SK-N-MC (cell line): ENCODE results near the gene DISC1.

Experiments used
- DNase-seq: peaks from one replicate; pipeline ENCODE4 v3.0.0-alpha.2; 2011; ENCODE audit warnings: low read depth, low spot score
- H3K27ac ChIP-seq: fragments of 200-600 bp; sonication (generic); 2 replicates; pipeline ENCODE4 v1.5.1; 2016; ENCODE audit warnings: mixed run types
- H3K36me3 ChIP-seq: fragments of 200-600 bp; sonication (generic); 2 replicates; pipeline ENCODE4 v1.6.1; 2017; ENCODE audit warnings: antibody characterized with exemption, low read length, mixed read lengths; ENCODE audit not compliant: insufficient read depth
- H3K4me3 ChIP-seq: fragments of 200-600 bp; sonication (generic); 2 replicates; pipeline ENCODE4 v1.5.1; 2016
- H3K9ac ChIP-seq: fragments of 200-600 bp; sonication (generic); 2 replicates; pipeline ENCODE4 v1.8.0; 2017; ENCODE audit warnings: mixed run types, mixed read lengths; ENCODE audit not compliant: insufficient read length
- H3K9me3 ChIP-seq: fragments of 200-600 bp; sonication (generic); 2 replicates; pipeline ENCODE4 v1.6.1; 2017; ENCODE audit warnings: low read depth, mild to moderate bottlenecking, antibody characterized with exemption, low read length, moderate library complexity, mixed read lengths
- EZH2 ChIP-seq: fragments of 200-600 bp; sonication (generic); IDR thresholded peaks from one replicate; pipeline ENCODE4 v1.6.1; 2017; ENCODE audit warnings: antibody characterized with exemption
- FOXP2 ChIP-seq: optimal IDR thresholded peaks from 2 replicates; pipeline ENCODE3; 2011; ENCODE audit warnings: mild to moderate bottlenecking, moderate library complexity; ENCODE audit not compliant: insufficient read depth; ENCODE audit errors: extremely low read length, control extremely low read depth
- POLR2AphosphoS5 ChIP-seq: IDR thresholded peaks from 2 replicates; pipeline ENCODE4 v1.6.1; 2012; ENCODE audit warnings: mild to moderate bottlenecking, low read depth, low read length, borderline replicate concordance

The DISC1 gene

GRCh38 chr1:231626535-231626950 lies at the start of gene DISC1:
TSS of gene DISC1 (plus strand) at chr1:231626790. CDS start at chr1:231626868, 78 bp downstream.
- DNase-seq = no peak

GRCh38 chr1:231576804-231577718 lies 49.5 kb upstream of the DISC1 start:
- no peak overlapping the region for H3K9ac ChIP-seq
- H3K36me3 ChIP-seq = no peaks in the 10 kb centered on the region
- H3K9me3 ChIP-seq = no peaks in the 10 kb centered on the region
- no peak for DNase-seq
- H3K4me3 ChIP-seq = no peak overlapping the region
- no peak overlapping the region for H3K27ac ChIP-seq
- TF ChIP-seq FOXP2 (no peak), EZH2 (no peak), POLR2AphosphoS5 (no peak)

More at GRCh38 chr1:231626535-231626950, at the start of gene DISC1:
- Histone ChIP-seq H3K9ac (peak within 1 kb of the TSS; percentile 64), H3K4me3 (peak within 1 kb of the TSS; percentile 77), H3K27ac (no peak within 1 kb of the TSS), H3K36me3 (no peaks in the 10 kb centered on the region), H3K9me3 (no peaks in the 10 kb centered on the region)
- TF ChIP-seq POLR2AphosphoS5 (peak; percentile 50), FOXP2 (no peak), EZH2 (no peak)

- no peaks in the 10 kb centered on the region for H3K9me3 ChIP-seq
- H3K36me3 ChIP-seq = no peaks in the 10 kb centered on the region
- DNase-seq = no peak
- H3K27ac ChIP-seq = no peak overlapping the region
- TF ChIP-seq FOXP2 = no peak
- no peak for TF ChIP-seq POLR2AphosphoS5
- no peak for TF ChIP-seq EZH2
- no peak overlapping the region for H3K9ac ChIP-seq
- H3K4me3 ChIP-seq = no peak overlapping the region
Measured at GRCh38 chr1:231580874-231581273, 45.7 kb upstream of the DISC1 start.

GRCh38 chr1:231581859-231582258 lies 44.7 kb upstream of the DISC1 start:
- no peak overlapping the region for H3K4me3 ChIP-seq

GRCh38 chr1:231583376-231583775 lies 43.2 kb upstream of the DISC1 start:
- H3K36me3 ChIP-seq = no peaks in the 10 kb centered on the region
- H3K9me3 ChIP-seq = no peaks in the 10 kb centered on the region
- DNase-seq = no peak
- H3K9ac ChIP-seq = no peak overlapping the region
- H3K4me3 ChIP-seq = no peak overlapping the region
- no peak for TF ChIP-seq EZH2
- no peak for TF ChIP-seq POLR2AphosphoS5
- TF ChIP-seq FOXP2 = no peak
- H3K27ac ChIP-seq = no peak overlapping the region

More at GRCh38 chr1:231581859-231582258, 44.7 kb upstream of the DISC1 start:
- no peak overlapping the region for H3K27ac ChIP-seq
- DNase-seq = no peak
- no peak overlapping the region for H3K9ac ChIP-seq
- TF ChIP-seq EZH2 (no peak), POLR2AphosphoS5 (no peak), FOXP2 (no peak)
- no peaks in the 10 kb centered on the region for H3K36me3 ChIP-seq
- H3K9me3 ChIP-seq = no peaks in the 10 kb centered on the region

- no peak for DNase-seq
- no peak overlapping the region for H3K4me3 ChIP-seq
- TF ChIP-seq POLR2AphosphoS5 (no peak), EZH2 (no peak), FOXP2 (no peak)
- H3K36me3 ChIP-seq = no peaks in the 10 kb centered on the region
- no peak overlapping the region for H3K9ac ChIP-seq
- H3K27ac ChIP-seq = no peak overlapping the region
- H3K9me3 ChIP-seq = no peaks in the 10 kb centered on the region
Measured at GRCh38 chr1:231584117-231584516, 42.5 kb upstream of the DISC1 start.

- Histone ChIP-seq H3K4me3 (no peak overlapping the region), H3K9ac (no peak overlapping the region), H3K36me3 (no peaks in the 10 kb centered on the region), H3K27ac (no peak overlapping the region), H3K9me3 (no peaks in the 10 kb centered on the region)
- TF ChIP-seq POLR2AphosphoS5 (no peak), EZH2 (no peak), FOXP2 (no peak)
- DNase-seq = no peak
Measured at GRCh38 chr1:231584921-231585320, 41.7 kb upstream of the DISC1 start.

GRCh38 chr1:231590453-231591198 lies 36.0 kb upstream of the DISC1 start:
- TF ChIP-seq EZH2 (no peak), FOXP2 (no peak), POLR2AphosphoS5 (no peak)
- no peak overlapping the region for H3K27ac ChIP-seq
- H3K9me3 ChIP-seq = no peaks in the 10 kb centered on the region
- H3K36me3 ChIP-seq = no peaks in the 10 kb centered on the region
- no peak for DNase-seq
- H3K9ac ChIP-seq = no peak overlapping the region
- H3K4me3 ChIP-seq = no peak overlapping the region; the same call in 1 of the 2 replicates
